Heart left ventricle (tissue), 16 donors: ENCODE measurements around the gene SMIM14. TPM values are rescaled to one million over a fixed set of nuclear protein-coding genes. Genes with fewer than 3 reads are reported as not detected.

Source experiments
- ATAC-seq, 4 donors: fragments of 200-7000 bp; cut with Tn5 transposase; one replicate each; pipeline ENCODE4 v1.9.1; 2020 to 2022; ENCODE audit warnings: moderate library complexity in 4 of 4, mild to moderate bottlenecking in 3 of 4, moderate number of reproducible peaks in 1 of 4
- DNase-seq, 5 donors: peaks; one replicate each; pipeline ENCODE4 v3.0.0-alpha.2; 2020
- H3K27ac ChIP-seq, 12 donors: fragments of 200-600 bp; sonication (generic) in 4 of 12; one replicate each; pipeline versions ENCODE4 v1.5.0 to v1.8.0; 2016 to 2022; ENCODE audit warnings: mild to moderate bottlenecking in 2 of 12
- H3K27me3 ChIP-seq, 9 donors: fragments of 200-600 bp; sonication (generic) in 2 of 9; one replicate each; pipeline versions ENCODE4 v1.5.1 to v1.8.0; 2016 to 2022; ENCODE audit warnings: mild to moderate bottlenecking in 3 of 9
- H3K36me3 ChIP-seq, 9 donors: fragments of 200-600 bp; sonication (generic) in 2 of 9; one replicate each; pipeline versions ENCODE4 v1.5.0 to v1.8.0; 2018 to 2022; ENCODE audit warnings: mild to moderate bottlenecking in 2 of 9
- H3K4me1 ChIP-seq, 12 donors: fragments of 200-600 bp; sonication (generic) in 4 of 12; one replicate each; pipeline versions ENCODE4 v1.5.0 to v1.8.0; 2016 to 2022; ENCODE audit warnings: mild to moderate bottlenecking in 3 of 12
- H3K4me3 ChIP-seq, 12 donors: fragments of 200-600 bp; sonication (generic) in 4 of 12; one replicate each; pipeline versions ENCODE4 v1.5.0 to v1.8.0; 2017 to 2022; ENCODE audit warnings: mild to moderate bottlenecking in 9 of 12, moderate library complexity in 4 of 12
- H3K9me3 ChIP-seq, 12 donors: fragments of 200-600 bp; sonication (generic) in 4 of 12; one replicate each; pipeline versions ENCODE4 v1.5.0 to v1.8.0; 2016 to 2022; ENCODE audit warnings: mild to moderate bottlenecking in 1 of 12
- POLR2A ChIP-seq, 2 donors: fragments of 450-650 bp; IDR thresholded peaks; one replicate each; pipeline ENCODE4 v1.6.1; 2017; ENCODE audit warnings: antibody characterized with exemption in 2 of 2, mild to moderate bottlenecking in 2 of 2, moderate library complexity in 2 of 2
- WGBS, 4 donors: extraction: QIAGEN DNeasy Blood & Tissue Kit in 2 of 4; methylation state at CpG; one replicate each; pipeline versions ENCODE4 v1.1.5 to v1.1.7; 2013 to 2018; 5-methylcytosine and 5-hydroxymethylcytosine counted together
- intact Hi-C, 10 donors: fragments of 100-400 bp; cut with DNase I; formaldehyde crosslinking; loops; one replicate each; pipeline versions ENCODE4 v1.11.1 to v1.14.2; 2022
- polyA plus RNA-seq, 2 donors: library from polyadenylated mRNA; stranded (reverse); fragments of 200-250 nt; gene quantifications; one replicate each; pipeline ENCODE4 v1.2.3, GENCODE V29; 2013
- total RNA-seq, 9 donors: library from RNA; depleted of rRNA in 2 of 9; stranded (reverse); fragments of >200 nt in 2 of 9; fragmentation: NEBNext Ultra II Directional in 3 of 9; extraction: Animal tissue kit (Norgen Biotek cat#: 25700) in 3 of 9; gene quantifications; one replicate each; pipeline versions ENCODE4 v1.1.0 to v1.2.4, GENCODE V29; 2016 to 2023
- TF ChIP-seq, protein P1 (sequence below), 12 donors: fragments of 200-600 bp; sonication (generic) in 4 of 12; IDR thresholded peaks; one replicate each; pipeline versions ENCODE4 v1.5.0 to v1.8.0; 2018 to 2022; ENCODE audit warnings: antibody characterized with exemption in 12 of 12, mild to moderate bottlenecking in 5 of 12
- donor health status: ischemic (EF 13 %, LVEDD 7.1; RV severe dilation, severe dysfunction).
- donor health status: healthy with polysubstance abuse.
- donor health status: DM: no; HTN: yes; CAD: no.
- donor health status: DM: no; HTN: no; CAD: no.
- donor health status: ischemic (EF 25% LVEDD 6.9; RV normal size, moderate dysfunction).
- donor health status: ischemic (EF 25% LVEDD 5.7; RV mildly dilated, moderate dysfunction).
- donor health status: healthy.
- donor health status: DM: yes; HTN: yes; CAD: no.
- donor health status: ischemic (EF 35%, LVEDD 5.7; RV mildly dilated, moderate dysfunction).
- donor health status: nonischemic (EF 11% LVEDD 7.7; RV severe dilation, severe dysfunction).
- donor health status: DM: yes; HTN: yes; CAD: no.
- donor health status: PGD.
- donor health status: ischemic (EF 29% LVEDD 5.4; RV normal size, mild dysfunction).
- donor health status: nonischemic (EF 23%, LVEDD 6.1; RV moderate dilation, normal function).

SMIM14 gene
- total and polyA plus RNA-seq, 11 donors = 3.0 to 24.8 (median 11.8) TPM

DNA sequence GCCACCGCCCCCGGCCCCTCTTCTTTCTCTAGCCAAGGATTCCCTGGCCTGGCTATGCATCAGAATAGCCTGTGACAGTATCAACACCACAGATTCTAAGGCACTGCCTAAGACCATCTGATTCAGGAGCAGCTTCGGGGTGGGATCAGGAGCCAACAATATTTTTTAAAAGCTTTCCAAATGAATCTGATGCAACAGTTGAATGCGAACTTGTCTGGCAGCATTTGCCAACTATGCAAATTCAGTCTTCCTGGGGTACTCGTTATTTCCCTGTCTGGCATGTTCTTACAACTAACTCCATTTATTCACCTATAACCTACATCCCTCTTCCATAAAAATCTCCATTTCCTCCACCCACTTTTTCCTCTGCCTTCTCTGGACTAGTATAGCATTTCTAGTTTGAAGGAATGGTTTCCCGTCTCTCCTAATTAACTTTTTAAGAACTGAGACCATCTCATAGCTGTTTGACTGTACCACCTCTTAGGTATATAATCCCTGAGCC is 75.3 kb downstream of the SMIM14 start:
- 94 to 99% (median 97%) methylated on average over 6 of the region's 6 CpGs for WGBS, 4 donors
- Histone ChIP-seq H3K27me3 (no peaks in the 10 kb centered on the region), H3K4me3 (no peak overlapping the region), H3K4me1 (peaks cover 0 to 6% (median 0%) of the 10 kb centered on the region in 12 donors), H3K27ac (no peak overlapping the region), H3K36me3 (peaks cover 0 to 30% (median 9%) of the 10 kb centered on the region in 9 donors), H3K9me3 (no peaks in the 10 kb centered on the region)
- DNase-seq (no peak), ATAC-seq (no peak)
- intact Hi-C loops = no loop called here
- TF ChIP-seq, protein P1, sequence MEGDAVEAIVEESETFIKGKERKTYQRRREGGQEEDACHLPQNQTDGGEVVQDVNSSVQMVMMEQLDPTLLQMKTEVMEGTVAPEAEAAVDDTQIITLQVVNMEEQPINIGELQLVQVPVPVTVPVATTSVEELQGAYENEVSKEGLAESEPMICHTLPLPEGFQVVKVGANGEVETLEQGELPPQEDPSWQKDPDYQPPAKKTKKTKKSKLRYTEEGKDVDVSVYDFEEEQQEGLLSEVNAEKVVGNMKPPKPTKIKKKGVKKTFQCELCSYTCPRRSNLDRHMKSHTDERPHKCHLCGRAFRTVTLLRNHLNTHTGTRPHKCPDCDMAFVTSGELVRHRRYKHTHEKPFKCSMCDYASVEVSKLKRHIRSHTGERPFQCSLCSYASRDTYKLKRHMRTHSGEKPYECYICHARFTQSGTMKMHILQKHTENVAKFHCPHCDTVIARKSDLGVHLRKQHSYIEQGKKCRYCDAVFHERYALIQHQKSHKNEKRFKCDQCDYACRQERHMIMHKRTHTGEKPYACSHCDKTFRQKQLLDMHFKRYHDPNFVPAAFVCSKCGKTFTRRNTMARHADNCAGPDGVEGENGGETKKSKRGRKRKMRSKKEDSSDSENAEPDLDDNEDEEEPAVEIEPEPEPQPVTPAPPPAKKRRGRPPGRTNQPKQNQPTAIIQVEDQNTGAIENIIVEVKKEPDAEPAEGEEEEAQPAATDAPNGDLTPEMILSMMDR (IDR thresholded peaks at IDR 0.05) = no peak
- no peak for TF ChIP-seq POLR2A (IDR thresholded peaks at IDR 0.05)

DNA sequence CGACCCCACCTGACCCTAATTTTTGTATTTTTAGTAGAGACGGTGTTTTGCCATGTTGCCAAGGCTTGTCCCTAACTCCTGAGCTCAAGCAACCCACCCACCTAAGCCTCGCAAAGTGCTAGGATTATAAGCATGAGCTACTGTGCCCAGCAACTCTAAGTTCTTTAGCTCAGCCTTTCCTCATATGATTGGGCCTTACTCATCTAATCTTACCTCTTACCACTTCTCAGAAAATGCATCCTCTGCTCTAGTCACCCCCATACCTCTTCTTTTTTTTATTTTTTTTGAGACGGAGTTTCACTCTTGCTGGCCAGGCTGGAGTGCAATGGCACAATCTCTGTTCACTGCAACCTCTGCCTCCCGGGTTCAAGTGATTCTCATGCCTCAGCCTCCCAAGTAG is 75.9 kb downstream of the SMIM14 start:
- WGBS, 4 donors = 96 to 98% (median 97%) methylated on average over 5 of the region's 5 CpGs
- intact Hi-C loops = no loop called here
- Histone ChIP-seq H3K9me3 (no peaks in the 10 kb centered on the region), H3K27me3 (no peaks in the 10 kb centered on the region), H3K4me3 (no peak overlapping the region), H3K4me1 (peaks cover 0 to 11% (median 0%) of the 10 kb centered on the region in 12 donors), H3K36me3 (peaks cover 0 to 28% (median 9%) of the 10 kb centered on the region in 9 donors), H3K27ac (no peak overlapping the region)
- ATAC-seq (no peak), DNase-seq (no peak)
- TF ChIP-seq POLR2A (IDR thresholded peaks at IDR 0.05) = no peak
- TF ChIP-seq, protein P1 (IDR thresholded peaks at IDR 0.05) = no peak

DNA sequence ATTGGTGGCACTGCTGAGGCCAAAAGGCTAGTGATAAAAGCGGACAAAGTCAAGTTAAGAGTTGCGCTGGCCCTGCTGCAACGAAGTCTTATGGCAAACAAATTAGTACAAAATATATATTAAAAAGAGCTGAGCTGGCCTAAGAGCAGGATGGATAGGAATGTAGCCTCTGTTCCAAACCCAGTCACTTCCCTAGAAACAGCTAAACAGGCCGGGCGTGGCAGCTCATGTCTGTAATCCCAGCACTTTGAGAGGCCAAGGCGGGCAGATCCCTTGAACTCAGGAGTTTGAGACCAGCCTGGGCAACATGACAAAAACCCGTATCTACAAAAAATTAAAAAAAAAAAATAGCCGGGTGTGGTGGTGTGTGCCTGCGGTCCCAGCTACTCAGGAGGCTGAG is 79.0 kb downstream of the SMIM14 start:
- 87 to 95% (median 93%) methylated on average over 9 of the region's 9 CpGs for WGBS, 4 donors
- peaks cover 0 to 33% (median 12%) of the 10 kb centered on the region in 9 donors for H3K36me3 ChIP-seq
- DNase-seq (no peak), ATAC-seq (no peak)
- intact Hi-C loops = no loop called here
- H3K4me1 ChIP-seq = peaks cover 0 to 11% (median 0%) of the 10 kb centered on the region in 12 donors
- no peaks in the 10 kb centered on the region for H3K9me3 ChIP-seq
- TF ChIP-seq POLR2A (IDR thresholded peaks at IDR 0.05) = no peak
- TF ChIP-seq, protein P1 (IDR thresholded peaks at IDR 0.05) = no peak
- no peaks in the 10 kb centered on the region for H3K27me3 ChIP-seq
- H3K27ac ChIP-seq = peak overlapping the region in 2 of 12 donors; percentile 9 to 44
- H3K4me3 ChIP-seq = no peak overlapping the region

DNA sequence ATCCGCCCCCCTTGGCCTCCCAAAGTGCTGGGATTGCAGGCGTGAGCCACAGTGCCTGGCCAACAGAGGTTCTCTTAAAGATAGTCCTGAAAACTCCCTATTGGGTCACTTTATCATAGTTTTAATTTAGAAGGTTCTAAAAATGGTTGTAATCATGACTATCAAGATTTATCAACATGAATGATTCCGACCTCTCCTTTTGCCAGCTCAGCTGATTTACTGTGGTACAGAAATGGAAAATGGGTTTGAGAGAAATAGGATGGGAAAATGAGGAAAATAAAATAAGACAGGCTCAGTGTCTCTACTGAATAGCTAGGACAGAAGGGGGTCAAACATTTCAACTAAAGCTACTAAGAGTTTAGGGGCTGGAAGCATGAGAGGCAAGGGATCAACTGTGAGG is 83.2 kb downstream of the SMIM14 start:
- H3K36me3 ChIP-seq = peaks cover 0 to 62% (median 36%) of the 10 kb centered on the region in 9 donors
- no peak overlapping the region for H3K27ac ChIP-seq
- H3K4me1 ChIP-seq = peaks cover 0 to 11% (median 0%) of the 10 kb centered on the region in 12 donors
- intact Hi-C loops = no loop called here
- H3K27me3 ChIP-seq = no peaks in the 10 kb centered on the region
- no peaks in the 10 kb centered on the region for H3K9me3 ChIP-seq
- ATAC-seq = no peak
- TF ChIP-seq, protein P1 (IDR thresholded peaks at IDR 0.05) = no peak
- no peak for TF ChIP-seq POLR2A (IDR thresholded peaks at IDR 0.05)
- DNase-seq = no peak
- 95 to 100% (median 98%) methylated on average over 3 of the region's 3 CpGs for WGBS, 4 donors
- H3K4me3 ChIP-seq = no peak overlapping the region
